Measurements from ENCODE around the gene EPN1. TPM values are rescaled to one million over a fixed set of nuclear protein-coding genes. Genes with fewer than 3 reads are reported as not detected.

The EPN1 gene
- total RNA-seq, 2 donors from 2014 or later: 148 to 149 TPM

DNA sequence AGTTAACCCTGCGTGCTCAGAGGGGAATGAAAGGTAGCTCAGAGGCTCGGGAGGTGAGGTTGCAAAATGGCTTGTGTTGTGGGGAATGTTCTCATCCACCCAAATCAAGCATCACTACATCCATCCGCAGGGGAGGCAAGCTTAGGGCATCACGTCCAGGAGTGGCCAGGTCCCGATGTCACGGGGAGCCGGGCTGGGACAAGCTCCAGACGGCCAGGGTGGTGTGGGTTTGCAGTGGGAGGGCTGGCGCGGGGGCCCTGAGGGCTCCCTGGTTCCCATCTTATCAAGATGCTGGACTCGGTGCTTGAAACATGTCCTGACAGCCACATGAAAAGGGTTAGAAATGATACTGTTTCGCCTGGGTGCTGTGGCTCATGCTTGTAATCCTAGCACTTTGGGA lies 25.8 kb downstream of the EPN1 start:
- Mint-ChIP-seq H3K27ac (no peak overlapping the region), H3K27me3 (ENCODE audit: insufficient read depth) (peaks cover 6% of the 10 kb centered on the region), H3K9me3 (peaks cover 38% of the 10 kb centered on the region), H3K4me1 (no peaks in the 10 kb centered on the region), H3K4me3 (no peak overlapping the region), H3K36me3 (ENCODE audit: low read depth) (peaks cover 68% of the 10 kb centered on the region)
- WGBS, 2 experiments (ENCODE audit: insufficient coverage in 1 of 2, insufficient read length in 1 of 2): 97 to 98% methylated on average over 8 to 12 of the region's 12 CpGs
- H3K36me3 ChIP-seq (ENCODE audit: control insufficient read depth, insufficient read depth, low read length): peaks cover 46% of the 10 kb centered on the region
- H3K27ac ChIP-seq (ENCODE audit: low read depth, low read length): no peak overlapping the region
- no peak for DNase-seq
- H3K4me3 ChIP-seq (ENCODE audit: low read length): no peak overlapping the region
- H3K27me3 ChIP-seq (ENCODE audit: control insufficient read depth, insufficient read depth, low read length, poor library complexity, severe bottlenecking): no peaks in the 10 kb centered on the region
- TF ChIP-seq, protein P1, sequence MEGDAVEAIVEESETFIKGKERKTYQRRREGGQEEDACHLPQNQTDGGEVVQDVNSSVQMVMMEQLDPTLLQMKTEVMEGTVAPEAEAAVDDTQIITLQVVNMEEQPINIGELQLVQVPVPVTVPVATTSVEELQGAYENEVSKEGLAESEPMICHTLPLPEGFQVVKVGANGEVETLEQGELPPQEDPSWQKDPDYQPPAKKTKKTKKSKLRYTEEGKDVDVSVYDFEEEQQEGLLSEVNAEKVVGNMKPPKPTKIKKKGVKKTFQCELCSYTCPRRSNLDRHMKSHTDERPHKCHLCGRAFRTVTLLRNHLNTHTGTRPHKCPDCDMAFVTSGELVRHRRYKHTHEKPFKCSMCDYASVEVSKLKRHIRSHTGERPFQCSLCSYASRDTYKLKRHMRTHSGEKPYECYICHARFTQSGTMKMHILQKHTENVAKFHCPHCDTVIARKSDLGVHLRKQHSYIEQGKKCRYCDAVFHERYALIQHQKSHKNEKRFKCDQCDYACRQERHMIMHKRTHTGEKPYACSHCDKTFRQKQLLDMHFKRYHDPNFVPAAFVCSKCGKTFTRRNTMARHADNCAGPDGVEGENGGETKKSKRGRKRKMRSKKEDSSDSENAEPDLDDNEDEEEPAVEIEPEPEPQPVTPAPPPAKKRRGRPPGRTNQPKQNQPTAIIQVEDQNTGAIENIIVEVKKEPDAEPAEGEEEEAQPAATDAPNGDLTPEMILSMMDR (conservative IDR thresholded peaks at IDR 0.05): no peak
- H3K9me3 ChIP-seq (ENCODE audit: control insufficient read depth, low read length): peaks cover 31% of the 10 kb centered on the region
- H3K9ac ChIP-seq (ENCODE audit: extremely low read depth, low read length, poor library complexity, severe bottlenecking): no peak overlapping the region
- H3K4me1 ChIP-seq (ENCODE audit: control insufficient read depth, insufficient read depth, low read length): no peaks in the 10 kb centered on the region

DNA sequence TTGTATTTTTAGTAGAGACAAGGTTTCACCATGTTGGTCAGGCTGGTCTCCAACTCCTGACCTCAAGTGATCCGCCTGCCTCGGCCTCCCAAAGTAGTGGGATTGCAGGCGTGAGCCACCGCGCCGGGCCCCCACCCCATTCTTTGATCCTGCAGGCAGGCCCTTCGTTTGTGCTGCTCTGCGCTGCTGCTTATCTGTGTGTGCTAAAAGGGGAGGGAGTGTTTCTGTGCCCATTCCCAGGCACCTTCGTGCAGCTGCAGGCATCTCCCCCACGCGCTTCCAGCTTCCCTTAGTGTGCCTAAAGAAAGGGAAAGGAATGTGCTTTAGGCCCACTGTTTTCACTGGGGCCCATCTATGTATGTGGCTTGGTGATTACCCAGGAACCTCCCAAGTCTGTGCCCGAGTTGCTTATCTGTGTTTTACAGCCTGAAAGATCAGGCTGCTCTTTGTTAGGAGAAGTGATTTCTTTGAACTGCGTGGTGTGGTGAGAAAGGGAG lies 27.2 kb downstream of the EPN1 start:
- WGBS, 2 experiments (ENCODE audit: insufficient coverage in 1 of 2, insufficient read length in 1 of 2): 90 to 96% methylated on average over 8 to 13 of the region's 13 CpGs
- peaks cover 58% of the 10 kb centered on the region for H3K36me3 Mint-ChIP-seq (ENCODE audit: low read depth)
- H3K27ac ChIP-seq (ENCODE audit: low read depth, low read length): no peak overlapping the region

DNA sequence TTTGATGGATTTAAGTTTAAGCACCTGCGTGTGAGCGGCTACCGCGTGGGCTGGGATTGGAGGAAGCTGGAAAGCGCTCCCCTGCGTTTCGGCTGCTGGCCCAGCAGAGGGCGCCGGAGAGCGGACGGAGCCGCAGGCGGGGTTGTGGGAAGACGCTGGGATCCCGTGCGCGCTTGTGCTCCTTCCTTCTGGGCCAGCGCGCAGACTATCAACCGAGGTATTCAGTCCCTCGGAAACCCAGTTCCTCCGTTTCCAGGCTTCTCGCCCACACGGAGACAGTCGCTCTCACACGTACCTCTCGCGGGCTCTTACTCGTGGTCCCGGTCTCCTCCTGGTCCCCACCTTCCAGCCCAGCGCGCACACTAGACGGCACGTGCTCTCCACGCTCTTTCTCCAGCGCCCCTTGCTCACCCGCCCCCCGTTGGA lies 28.8 kb downstream of the EPN1 start:
- Histone ChIP-seq H3K36me3 (ENCODE audit: control insufficient read depth, insufficient read depth, low read length) (peaks cover 37% of the 10 kb centered on the region), H3K9ac (ENCODE audit: extremely low read depth, low read length, poor library complexity, severe bottlenecking) (no peak overlapping the region), H3K4me3 (ENCODE audit: low read length) (no peak overlapping the region), H3K27me3 (ENCODE audit: control insufficient read depth, insufficient read depth, low read length, poor library complexity, severe bottlenecking) (no peaks in the 10 kb centered on the region), H3K9me3 (ENCODE audit: control insufficient read depth, low read length) (peaks cover 36% of the 10 kb centered on the region), H3K27ac (ENCODE audit: low read depth, low read length) (no peak overlapping the region), H3K4me1 (ENCODE audit: control insufficient read depth, insufficient read depth, low read length) (no peaks in the 10 kb centered on the region)
- H3K9me3 Mint-ChIP-seq: peaks cover 53% of the 10 kb centered on the region
- TF ChIP-seq, protein P1 (conservative IDR thresholded peaks at IDR 0.05): peak; percentile 84
- H3K27me3 Mint-ChIP-seq (ENCODE audit: insufficient read depth): peaks cover 10% of the 10 kb centered on the region
- 85 to 86% methylated on average over 21 to 38 of the region's 38 CpGs for WGBS, 2 experiments (ENCODE audit: insufficient coverage in 1 of 2, insufficient read length in 1 of 2)
- H3K4me1 Mint-ChIP-seq: no peaks in the 10 kb centered on the region
- H3K27ac Mint-ChIP-seq: no peak overlapping the region
- DNase-seq: peak; percentile 90
- H3K36me3 Mint-ChIP-seq (ENCODE audit: low read depth): peaks cover 48% of the 10 kb centered on the region
- no peak overlapping the region for H3K4me3 Mint-ChIP-seq

More for the DNA sequence above, 27.2 kb downstream of the EPN1 start:
- DNase-seq: peak; percentile 44
- TF ChIP-seq, protein P1 (conservative IDR thresholded peaks at IDR 0.05): no peak
- no peaks in the 10 kb centered on the region for H3K27me3 ChIP-seq (ENCODE audit: control insufficient read depth, insufficient read depth, low read length, poor library complexity, severe bottlenecking)
- Mint-ChIP-seq H3K9me3 (peaks cover 38% of the 10 kb centered on the region), H3K4me1 (no peaks in the 10 kb centered on the region), H3K4me3 (no peak overlapping the region), H3K27me3 (ENCODE audit: insufficient read depth) (peaks cover 8% of the 10 kb centered on the region), H3K27ac (peak overlapping the region; percentile 39)
- no peaks in the 10 kb centered on the region for H3K4me1 ChIP-seq (ENCODE audit: control insufficient read depth, insufficient read depth, low read length)
- H3K9me3 ChIP-seq (ENCODE audit: control insufficient read depth, low read length): peaks cover 31% of the 10 kb centered on the region
- peaks cover 44% of the 10 kb centered on the region for H3K36me3 ChIP-seq (ENCODE audit: control insufficient read depth, insufficient read depth, low read length)
- H3K4me3 ChIP-seq (ENCODE audit: low read length): no peak overlapping the region
- no peak overlapping the region for H3K9ac ChIP-seq (ENCODE audit: extremely low read depth, low read length, poor library complexity, severe bottlenecking)
